ENCODE measurements around the gene NOTCH1. TPM values are rescaled to one million over a fixed set of nuclear protein-coding genes. Genes with fewer than 3 reads are reported as not detected.

Gene NOTCH1
- total and polyA plus RNA-seq, 12 donors, result 0.81 to 31.5 (median 24.0) TPM

- DNase-seq, result no peak
- Histone ChIP-seq H3K27me3 (no peaks in the 10 kb centered on the region), H3K36me3 (replicated peaks in 1 of 2) (peaks cover 0 to 94% of the 10 kb centered on the region in 2 donors), H3K9me3 (replicated peaks in 1 of 3) (no peaks in the 10 kb centered on the region), H3K27ac (no peak overlapping the region), H3K4me3 (no peak overlapping the region), H3K4me1 (replicated peaks in 1 of 2) (no peaks in the 10 kb centered on the region)
- TF ChIP-seq POLR2A (IDR thresholded peaks at IDR 0.05) (no peak), CTCF (IDR thresholded peaks at IDR 0.05) (no peak)
- intact Hi-C loops (cut with DNase I), result no loop called here
- 91 to 93% (median 92%) methylated on average over 13 to 51 of the region's 51 CpGs for WGBS, 4 donors
Observed at GRCh38 chr9:136505406-136506403, 40.1 kb downstream of the NOTCH1 start.

GRCh38 chr9:136504512-136505348, 41.1 kb downstream of the NOTCH1 start:
- H3K27ac ChIP-seq, result no peak overlapping the region
- no peak for DNase-seq
- H3K36me3 ChIP-seq (replicated peaks in 1 of 2), result peaks cover 0 to 94% of the 10 kb centered on the region in 2 donors
- no peak overlapping the region for H3K4me3 ChIP-seq
- no peaks in the 10 kb centered on the region for H3K27me3 ChIP-seq
- intact Hi-C loops (cut with DNase I), result no loop called here
- no peaks in the 10 kb centered on the region for H3K4me1 ChIP-seq (replicated peaks in 1 of 2)
- WGBS, 4 donors, result 93 to 96% (median 95%) methylated on average over 48 to 68 of the region's 68 CpGs
- no peak for TF ChIP-seq CTCF (IDR thresholded peaks at IDR 0.05)
- TF ChIP-seq POLR2A (IDR thresholded peaks at IDR 0.05), result no peak
- no peaks in the 10 kb centered on the region for H3K9me3 ChIP-seq (replicated peaks in 1 of 3)

- peaks cover 0 to 95% of the 10 kb centered on the region in 2 donors for H3K36me3 ChIP-seq (replicated peaks in 1 of 2)
- intact Hi-C loops (cut with DNase I), result no loop called here
Observed at GRCh38 chr9:136502940-136503550, 42.8 kb downstream of the NOTCH1 start.

More at GRCh38 chr9:136502940-136503550, 42.8 kb downstream of the NOTCH1 start:
- no peaks in the 10 kb centered on the region for H3K4me1 ChIP-seq (replicated peaks in 1 of 2)
- no peaks in the 10 kb centered on the region for H3K9me3 ChIP-seq (replicated peaks in 1 of 3)
- H3K4me3 ChIP-seq, result no peak overlapping the region
- H3K27me3 ChIP-seq, result no peaks in the 10 kb centered on the region
- no peak overlapping the region for H3K27ac ChIP-seq
- no peak for TF ChIP-seq CTCF (IDR thresholded peaks at IDR 0.05)
- no peak for TF ChIP-seq POLR2A (IDR thresholded peaks at IDR 0.05)
- 89 to 92% (median 90%) methylated on average over 24 to 33 of the region's 33 CpGs for WGBS, 4 donors
- no peak for DNase-seq

Data from adrenal gland (tissue), 12 donors.